ENCODE data around the gene RBKS. TPM values are rescaled to one million over a fixed set of nuclear protein-coding genes. Genes with fewer than 3 reads are reported as not detected.

The RBKS gene
- total RNA-seq, result 1 to 10 TPM; 1.6 to 5.4 (median 3.3) TPM

DNA sequence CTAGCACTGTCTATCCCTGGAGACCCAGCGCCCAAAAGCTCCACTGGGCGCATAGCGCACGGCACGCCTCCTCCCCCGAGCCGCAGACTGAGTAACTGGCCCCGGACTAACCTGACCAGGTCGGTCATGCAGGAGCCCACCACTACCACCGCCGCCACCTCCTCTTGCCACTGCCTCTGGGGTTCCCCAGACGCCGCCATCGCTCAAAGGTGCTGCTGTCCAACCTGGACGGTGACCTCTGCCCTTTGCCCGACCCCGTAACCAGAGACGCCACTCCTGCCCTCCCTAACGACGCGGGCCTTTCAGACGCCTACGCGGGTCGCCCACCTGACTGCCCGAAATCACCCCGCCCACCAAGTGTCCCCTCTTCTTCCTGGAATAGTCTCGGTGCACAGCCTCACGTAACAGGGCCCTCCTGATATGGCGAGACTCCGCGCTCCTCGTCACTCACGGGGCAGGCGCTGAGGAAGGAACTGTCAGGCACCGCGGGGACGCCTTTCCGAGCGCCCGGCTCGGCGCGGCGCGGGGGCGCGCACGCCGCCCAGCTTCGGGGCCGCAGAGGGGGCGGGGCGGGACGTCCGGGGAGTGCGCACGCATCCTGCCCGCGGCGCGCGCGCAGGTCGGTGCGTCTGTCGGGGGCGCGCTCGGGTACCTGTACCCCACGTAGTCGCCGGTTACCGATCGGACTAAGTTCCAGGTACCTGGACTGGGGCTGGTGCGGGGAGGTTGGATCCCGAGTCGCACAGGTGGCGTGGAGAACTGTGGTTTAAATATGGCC lies at the start of gene RBKS, which contains the start of gene BABAM2:
TSS of gene RBKS (minus strand) at position 242 of the 778 bp plus-strand sequence. CDS start at position 200, 42 bp downstream.
TSS of gene BABAM2 (plus strand) at position 584 of the 778 bp plus-strand sequence. CDS start 3,828 bp downstream, outside the sequence.
- peak; percentile 85 to 89 for DNase-seq

DNA sequence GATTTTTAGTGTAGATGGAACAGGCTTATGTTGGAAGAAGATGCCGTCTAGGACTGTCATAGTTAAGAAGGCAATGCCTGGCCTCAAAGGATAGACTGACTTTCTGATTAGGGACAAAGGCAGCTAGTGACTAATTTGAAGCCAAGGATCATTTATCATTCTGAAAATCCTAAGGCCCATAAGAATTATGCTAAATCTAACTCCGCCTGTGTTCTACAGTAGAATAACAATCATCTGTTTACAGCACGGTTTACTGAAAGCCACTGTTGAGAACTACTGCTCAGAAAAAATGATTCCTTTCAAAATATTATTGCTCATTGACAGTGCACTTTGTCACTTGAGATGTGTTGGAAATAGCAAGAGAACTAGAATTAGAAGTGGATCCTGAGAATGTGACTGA lies 44.8 kb upstream of the RBKS start:
- intact Hi-C loops (cut with DNase I; ENCODE audit: low total_unique reads), result no loop called here
- H3K9me3 ChIP-seq, result no peaks in the 10 kb centered on the region
- H3K27me3 ChIP-seq, result no peaks in the 10 kb centered on the region
- H3K4me1 ChIP-seq, result peaks cover 0 to 6% of the 10 kb centered on the region in 2 donors
- no peak overlapping the region for H3K4me3 ChIP-seq
- DNase-seq, result no peak
- TF ChIP-seq POLR2A (IDR thresholded peaks at IDR 0.05), result no peak
- TF ChIP-seq, protein P1, sequence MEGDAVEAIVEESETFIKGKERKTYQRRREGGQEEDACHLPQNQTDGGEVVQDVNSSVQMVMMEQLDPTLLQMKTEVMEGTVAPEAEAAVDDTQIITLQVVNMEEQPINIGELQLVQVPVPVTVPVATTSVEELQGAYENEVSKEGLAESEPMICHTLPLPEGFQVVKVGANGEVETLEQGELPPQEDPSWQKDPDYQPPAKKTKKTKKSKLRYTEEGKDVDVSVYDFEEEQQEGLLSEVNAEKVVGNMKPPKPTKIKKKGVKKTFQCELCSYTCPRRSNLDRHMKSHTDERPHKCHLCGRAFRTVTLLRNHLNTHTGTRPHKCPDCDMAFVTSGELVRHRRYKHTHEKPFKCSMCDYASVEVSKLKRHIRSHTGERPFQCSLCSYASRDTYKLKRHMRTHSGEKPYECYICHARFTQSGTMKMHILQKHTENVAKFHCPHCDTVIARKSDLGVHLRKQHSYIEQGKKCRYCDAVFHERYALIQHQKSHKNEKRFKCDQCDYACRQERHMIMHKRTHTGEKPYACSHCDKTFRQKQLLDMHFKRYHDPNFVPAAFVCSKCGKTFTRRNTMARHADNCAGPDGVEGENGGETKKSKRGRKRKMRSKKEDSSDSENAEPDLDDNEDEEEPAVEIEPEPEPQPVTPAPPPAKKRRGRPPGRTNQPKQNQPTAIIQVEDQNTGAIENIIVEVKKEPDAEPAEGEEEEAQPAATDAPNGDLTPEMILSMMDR (IDR thresholded peaks at IDR 0.05), result no peak
- H3K36me3 ChIP-seq, result no peaks in the 10 kb centered on the region
- no peak overlapping the region for H3K27ac ChIP-seq

More for the DNA sequence above, at the start of gene RBKS, which contains the start of gene BABAM2:
- H3K36me3 ChIP-seq, result no peaks in the 10 kb centered on the region
- intact Hi-C loops (cut with DNase I; ENCODE audit: low total_unique reads), result loop anchor here (10.0 kb wide), 1 partner anchor 504 kb away; the partner anchor contains the start of gene FOSL2
- H3K9me3 ChIP-seq, result no peaks in the 10 kb centered on the region
- H3K27ac ChIP-seq, result peak within 1 kb of the TSS; percentile 96
- no peaks in the 10 kb centered on the region for H3K27me3 ChIP-seq
- TF ChIP-seq, protein P1 (IDR thresholded peaks at IDR 0.05), result peak in 3 of 4 experiments; percentile 7 to 18 (median 8)
- TF ChIP-seq POLR2A (IDR thresholded peaks at IDR 0.05), result peak; percentile 87 to 93
- H3K4me3 ChIP-seq, result peak within 1 kb of the TSS; percentile 78 to 81
- peaks cover 0 to 7% of the 10 kb centered on the region in 2 donors for H3K4me1 ChIP-seq

DNA sequence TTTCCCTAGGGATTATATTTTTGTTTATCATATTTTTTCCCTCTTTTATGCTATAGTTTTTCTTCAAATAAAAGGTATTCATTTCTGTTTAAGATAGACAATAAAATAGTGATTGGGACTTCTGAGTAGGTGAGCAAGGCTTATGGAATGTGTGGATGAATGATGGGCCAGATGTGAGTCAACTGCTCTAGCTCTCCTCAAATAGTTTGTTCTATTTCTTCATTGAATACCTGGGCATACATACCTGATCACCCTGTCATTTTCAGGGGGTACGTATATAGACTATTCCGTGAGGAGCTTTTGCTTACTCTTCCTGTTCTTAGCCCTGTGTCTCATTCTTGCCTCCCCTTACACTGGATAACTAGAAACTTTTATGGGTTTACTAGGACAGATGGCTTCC lies 42.2 kb upstream of the RBKS start:
- Histone ChIP-seq H3K27me3 (no peaks in the 10 kb centered on the region), H3K36me3 (no peaks in the 10 kb centered on the region), H3K4me3 (no peak overlapping the region), H3K9me3 (no peaks in the 10 kb centered on the region), H3K27ac (no peak overlapping the region), H3K4me1 (peaks cover 0 to 10% of the 10 kb centered on the region in 2 donors)
- no peak for DNase-seq
- intact Hi-C loops (cut with DNase I; ENCODE audit: low total_unique reads), result no loop called here
- no peak for TF ChIP-seq POLR2A (IDR thresholded peaks at IDR 0.05)
- TF ChIP-seq, protein P1 (IDR thresholded peaks at IDR 0.05), result no peak

DNA sequence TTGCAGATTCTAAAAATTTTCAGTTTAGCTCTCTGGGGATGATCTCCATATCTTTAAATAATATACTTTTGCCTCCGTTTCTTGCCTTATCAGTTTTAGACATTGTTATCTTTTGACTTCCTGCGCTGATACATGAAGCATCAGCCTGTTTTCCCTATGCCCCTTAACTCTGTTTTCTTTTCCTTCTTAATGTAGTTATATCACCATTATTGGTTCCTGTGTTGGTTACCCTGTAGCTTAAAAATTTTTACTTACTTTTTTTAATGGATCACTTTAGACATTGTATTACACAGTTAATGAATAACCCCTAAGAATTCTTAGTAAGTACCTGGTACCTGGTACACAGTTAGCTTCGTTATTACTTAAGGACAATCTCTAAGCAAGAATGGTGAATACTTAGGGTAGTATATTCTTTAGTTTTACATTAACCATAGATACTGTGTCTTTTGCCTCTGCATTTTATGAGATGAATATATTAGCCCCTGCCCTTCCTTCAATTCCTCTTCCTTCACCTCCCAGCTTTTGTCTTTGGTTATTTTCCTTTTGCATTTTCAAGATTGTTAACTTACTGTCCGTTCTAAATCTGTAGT lies 41.3 kb upstream of the RBKS start:
- Histone ChIP-seq H3K4me3 (no peak overlapping the region), H3K27me3 (no peaks in the 10 kb centered on the region), H3K4me1 (peaks cover 0 to 10% of the 10 kb centered on the region in 2 donors), H3K27ac (no peak overlapping the region), H3K9me3 (no peaks in the 10 kb centered on the region), H3K36me3 (no peaks in the 10 kb centered on the region)
- DNase-seq, result no peak
- TF ChIP-seq, protein P1 (IDR thresholded peaks at IDR 0.05), result no peak
- no peak for TF ChIP-seq POLR2A (IDR thresholded peaks at IDR 0.05)
- intact Hi-C loops (cut with DNase I; ENCODE audit: low total_unique reads), result no loop called here
